ENCODE measurements around the gene VPS9D1. TPM values are rescaled to one million over a fixed set of nuclear protein-coding genes. Genes with fewer than 3 reads are reported as not detected.

The VPS9D1 gene
- total RNA-seq, 1 experiment from 2014 or later, result 4.2 TPM

GRCh38 chr16:89737341-89738071 lies 16.8 kb upstream of the VPS9D1 start (continued):
- no peak for TF ChIP-seq HMGXB4 (CRISPR knock-in tag; IDR thresholded peaks at IDR 0.05)
- no peak for TF ChIP-seq OVOL2 (CRISPR knock-in tag; IDR thresholded peaks at IDR 0.05; ENCODE audit: borderline replicate concordance)
- no peak for TF ChIP-seq ATF1 (CRISPR knock-in tag; IDR thresholded peaks at IDR 0.05)
- TF ChIP-seq ZBTB43 (CRISPR knock-in tag; IDR thresholded peaks at IDR 0.05), result no peak
- TF ChIP-seq KAT7 (CRISPR knock-in tag; IDR thresholded peaks at IDR 0.05; ENCODE audit: borderline replicate concordance), result no peak
- no peak for TF ChIP-seq STAT6 (CRISPR knock-in tag; conservative IDR thresholded peaks at IDR 0.05; ENCODE audit: low read depth)
- no peak for TF ChIP-seq ELF4 (CRISPR knock-in tag; IDR thresholded peaks at IDR 0.05; ENCODE audit: low read depth)
- no peak for TF ChIP-seq ZBTB21 (CRISPR knock-in tag; IDR thresholded peaks at IDR 0.05; ENCODE audit: borderline replicate concordance)

- ChIA-PET POLR2A (interaction anchor here (0.6 to 0.7 kb wide), 2 partner anchors 651 to 1218 kb away, joined by 3 to 5 read pairs; no protein-coding TSS in a partner anchor), CTCF (no interaction called here)
- Mint-ChIP-seq H3K27me3 (ENCODE audit: low read depth) (no peaks in the 10 kb centered on the region), H3K4me1 (no peaks in the 10 kb centered on the region), H3K36me3 (peaks cover 76% of the 10 kb centered on the region), H3K27ac (no peak overlapping the region), H3K4me3 (no peak overlapping the region), H3K9me3 (peaks cover 4% of the 10 kb centered on the region; the same call in 1 of the 2 replicates)
- DNase-seq (ENCODE audit: low spot score) (no peak), ATAC-seq (no peak)
- TF ChIP-seq ARID4B (CRISPR knock-in tag; IDR thresholded peaks at IDR 0.05; ENCODE audit: borderline replicate concordance) (no peak), MAX (CRISPR knock-in tag; IDR thresholded peaks at IDR 0.05) (no peak), NFE2L1 (CRISPR knock-in tag; IDR thresholded peaks at IDR 0.05) (no peak), USF2 (CRISPR knock-in tag; IDR thresholded peaks at IDR 0.05) (no peak), ZNF317 (CRISPR knock-in tag; IDR thresholded peaks at IDR 0.05; ENCODE audit: borderline replicate concordance, low read depth) (no peak), AFF4 (CRISPR knock-in tag; IDR thresholded peaks at IDR 0.05; ENCODE audit: borderline replicate concordance) (no peak), GRHL2 (CRISPR knock-in tag; IDR thresholded peaks at IDR 0.05; ENCODE audit: insufficient replicate concordance, severe bottlenecking) (no peak), CTCF (IDR thresholded peaks at IDR 0.05) (no peak)
Observed at GRCh38 chr16:89736554-89736953, 15.9 kb upstream of the VPS9D1 start.

Measured in WTC11 (cell line).